Mesothelial cell of epicardium (in vitro differentiated cells): Measurements from ENCODE around the gene RPS25. TPM values are rescaled to one million over a fixed set of nuclear protein-coding genes. Genes with fewer than 3 reads are reported as not detected.
A peak's percentile ranks its signal among the peaks of the same experiment; 100 is the strongest.

Source experiments
- DNase-seq, 2 experiments: peaks; one replicate each; pipeline ENCODE4 v3.0.0; 2021; ENCODE audit warnings: low spot score in 2 of 2; ENCODE audit not compliant: unreplicated experiment in 2 of 2
- H3K27ac Mint-ChIP-seq: 2 replicates; pipeline ENCODE4 v1.8.0; 2021; ENCODE audit warnings: mixed read lengths
- H3K27me3 Mint-ChIP-seq: 2 replicates; pipeline ENCODE4 v1.8.0; 2021; ENCODE audit warnings: low read depth, mixed read lengths
- H3K36me3 Mint-ChIP-seq: 2 replicates; pipeline ENCODE4 v1.8.0; 2021; ENCODE audit warnings: mixed read lengths
- H3K4me1 Mint-ChIP-seq: 2 replicates; pipeline ENCODE4 v1.8.0; 2021; ENCODE audit warnings: mixed read lengths
- H3K4me3 Mint-ChIP-seq: 2 replicates; pipeline ENCODE4 v1.8.0; 2021; ENCODE audit warnings: mild to moderate bottlenecking, moderate library complexity, mixed read lengths
- H3K9me3 Mint-ChIP-seq: 2 replicates; pipeline ENCODE4 v1.8.0; 2021; ENCODE audit warnings: mixed read lengths
- CTCF ChIP-seq: fragments of 200-600 bp; sonication (generic); IDR thresholded peaks from one replicate; pipeline ENCODE4 v1.5.0; 2021; ENCODE audit warnings: antibody characterized with exemption; ENCODE audit not compliant: unreplicated experiment
- total RNA-seq: library from RNA; stranded (reverse); gene quantifications from 3 replicates; pipeline ENCODE4 v1.2.1, GENCODE V29; 2021

RPS25 gene
- total RNA-seq, 1 donor from 2014 or later = 1,201 TPM

DNA sequence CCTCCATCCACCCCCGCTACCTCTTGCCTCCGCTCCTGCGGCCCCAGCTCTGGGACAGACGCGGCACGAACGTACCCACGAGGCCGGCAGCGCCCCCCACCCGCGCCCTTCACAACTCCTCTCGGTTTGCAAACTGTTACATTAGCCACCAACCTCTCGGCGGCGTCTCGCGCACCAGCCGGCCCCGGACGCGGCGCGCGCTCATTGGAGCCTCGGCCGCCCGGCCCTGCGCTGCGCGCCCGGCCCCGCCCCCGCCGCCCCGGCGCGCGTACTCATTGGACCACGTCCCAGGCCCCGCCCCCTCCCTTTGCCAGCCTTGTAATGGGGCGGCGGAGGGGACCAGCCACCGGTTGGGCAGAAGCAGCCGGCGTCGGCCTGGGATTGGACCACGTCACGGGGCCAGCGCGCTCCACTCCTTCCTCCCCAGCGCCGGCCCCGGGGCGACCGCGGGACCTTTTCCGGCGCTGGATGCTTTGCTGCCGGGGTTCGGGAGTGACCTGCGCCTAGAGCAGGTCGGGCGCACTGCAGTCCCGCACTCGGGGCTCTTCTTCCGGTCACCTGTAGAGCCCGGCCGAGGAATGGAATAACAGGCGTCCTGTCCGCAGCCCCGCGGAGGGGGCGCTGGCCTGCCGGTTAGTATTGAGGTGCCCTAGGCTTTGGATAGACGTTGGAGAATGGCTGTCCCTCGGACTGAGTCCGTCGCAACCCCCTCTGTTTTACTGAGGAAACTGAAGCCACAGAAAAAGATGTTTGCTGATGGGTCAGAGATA, 39.0 kb upstream of the RPS25 start, which contains the start of gene HYOU1:
TSS of gene HYOU1 (minus strand) at position 206 of the 770 bp plus-strand sequence. CDS start 1,045 bp downstream, outside the sequence.
- peaks cover 17% of the 10 kb centered on the region for H3K4me1 Mint-ChIP-seq
- TF ChIP-seq CTCF = no peak
- DNase-seq = peak; percentile 98 to 99
- no peaks in the 10 kb centered on the region for H3K9me3 Mint-ChIP-seq
- peak within 1 kb of the TSS; percentile 95 for H3K4me3 Mint-ChIP-seq
- peaks cover 12% of the 10 kb centered on the region for H3K36me3 Mint-ChIP-seq
- no peaks in the 10 kb centered on the region for H3K27me3 Mint-ChIP-seq
- H3K27ac Mint-ChIP-seq = peak within 1 kb of the TSS; percentile 97

- H3K36me3 Mint-ChIP-seq = peaks cover 17% of the 10 kb centered on the region
Measured at GRCh38 chr11:119056421-119056999, 38.4 kb upstream of the RPS25 start.

GRCh38 chr11:119055901-119056300, 37.8 kb upstream of the RPS25 start:
- no peak for DNase-seq
- Mint-ChIP-seq H3K27ac (peak overlapping the region; percentile 86), H3K27me3 (no peaks in the 10 kb centered on the region), H3K9me3 (no peaks in the 10 kb centered on the region), H3K4me1 (peaks cover 17% of the 10 kb centered on the region), H3K4me3 (peak overlapping the region; percentile 95), H3K36me3 (peaks cover 22% of the 10 kb centered on the region)
- no peak for TF ChIP-seq CTCF

More at GRCh38 chr11:119056421-119056999, 38.4 kb upstream of the RPS25 start:
- no peaks in the 10 kb centered on the region for H3K9me3 Mint-ChIP-seq
- no peaks in the 10 kb centered on the region for H3K27me3 Mint-ChIP-seq
- H3K4me1 Mint-ChIP-seq = peaks cover 17% of the 10 kb centered on the region
- peak overlapping the region; percentile 95 for H3K4me3 Mint-ChIP-seq
- H3K27ac Mint-ChIP-seq = peak overlapping the region; percentile 97
- no peak for TF ChIP-seq CTCF
- no peak for DNase-seq

- Mint-ChIP-seq H3K27me3 (no peaks in the 10 kb centered on the region), H3K27ac (no peak overlapping the region), H3K36me3 (peaks cover 26% of the 10 kb centered on the region), H3K4me3 (peak overlapping the region; percentile 2), H3K4me1 (peaks cover 17% of the 10 kb centered on the region), H3K9me3 (no peaks in the 10 kb centered on the region)
- no peak for TF ChIP-seq CTCF
- DNase-seq = no peak
Measured at GRCh38 chr11:119054418-119054817, 36.3 kb upstream of the RPS25 start.

GRCh38 chr11:119052163-119052814, 34.1 kb upstream of the RPS25 start:
- Mint-ChIP-seq H3K4me1 (peaks cover 8% of the 10 kb centered on the region), H3K27ac (no peak overlapping the region), H3K4me3 (no peak overlapping the region), H3K27me3 (no peaks in the 10 kb centered on the region), H3K36me3 (peaks cover 38% of the 10 kb centered on the region), H3K9me3 (no peaks in the 10 kb centered on the region)
- no peak for DNase-seq
- TF ChIP-seq CTCF = no peak
